NCI-H524 treated with DMSO at 0.1 percent for 48 hours (cell line): ENCODE measurements around the gene STPG4.
A peak's percentile ranks its signal among the peaks of the same experiment; 100 is the strongest.

ENCODE experiments used
- DNase-seq: peaks from one replicate; lab custom pipeline; 2025; lab: John Stamatoyannopoulos, UW

The STPG4 gene

DNA sequence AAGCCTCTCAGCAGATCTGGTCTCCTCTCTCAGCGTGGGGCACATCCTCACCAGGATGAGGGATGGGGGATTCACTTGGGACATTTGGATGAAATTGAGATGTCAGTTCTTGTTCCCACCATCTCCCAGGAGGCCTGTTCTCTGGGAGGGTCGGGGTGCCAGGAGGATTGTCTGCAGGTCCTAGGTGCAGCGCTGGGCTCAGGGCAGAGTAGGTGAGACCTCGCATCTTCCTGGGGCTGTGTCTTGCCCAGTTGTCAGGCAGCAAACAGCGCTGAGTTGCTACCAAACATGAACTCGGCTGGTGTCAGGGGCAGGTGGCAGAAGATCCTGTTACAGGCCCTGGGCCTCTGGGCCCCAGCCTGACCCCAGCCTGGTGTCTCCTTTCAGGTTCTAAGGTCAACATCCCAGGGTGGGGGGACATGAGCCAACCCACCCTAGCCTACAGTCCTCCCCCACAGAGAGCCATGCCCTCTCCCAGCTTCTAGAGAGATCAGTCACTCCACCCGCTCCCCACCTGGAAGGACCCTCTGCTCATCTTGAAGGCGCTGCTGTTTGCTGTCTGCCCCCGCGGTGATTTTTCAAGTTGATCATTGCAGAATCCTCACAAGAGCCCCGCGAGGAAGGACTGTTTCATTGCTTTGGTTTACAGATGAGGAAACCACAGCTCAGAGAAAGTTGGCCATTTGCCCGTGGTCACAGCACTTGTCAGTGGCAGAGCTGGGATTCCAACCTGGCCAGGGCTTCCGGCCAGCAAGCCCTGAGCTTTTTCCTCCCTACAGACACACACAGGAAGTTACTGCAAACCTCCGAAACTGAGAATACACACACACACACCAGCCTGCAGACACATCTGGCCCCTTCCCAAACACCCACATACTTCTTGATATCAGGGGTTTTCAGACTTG lies 83.9 kb downstream of the STPG4 start:
- no peak for DNase-seq

GRCh38 chr2:47070155-47070919 lies 84.8 kb downstream of the STPG4 start:
- no peak for DNase-seq

DNA sequence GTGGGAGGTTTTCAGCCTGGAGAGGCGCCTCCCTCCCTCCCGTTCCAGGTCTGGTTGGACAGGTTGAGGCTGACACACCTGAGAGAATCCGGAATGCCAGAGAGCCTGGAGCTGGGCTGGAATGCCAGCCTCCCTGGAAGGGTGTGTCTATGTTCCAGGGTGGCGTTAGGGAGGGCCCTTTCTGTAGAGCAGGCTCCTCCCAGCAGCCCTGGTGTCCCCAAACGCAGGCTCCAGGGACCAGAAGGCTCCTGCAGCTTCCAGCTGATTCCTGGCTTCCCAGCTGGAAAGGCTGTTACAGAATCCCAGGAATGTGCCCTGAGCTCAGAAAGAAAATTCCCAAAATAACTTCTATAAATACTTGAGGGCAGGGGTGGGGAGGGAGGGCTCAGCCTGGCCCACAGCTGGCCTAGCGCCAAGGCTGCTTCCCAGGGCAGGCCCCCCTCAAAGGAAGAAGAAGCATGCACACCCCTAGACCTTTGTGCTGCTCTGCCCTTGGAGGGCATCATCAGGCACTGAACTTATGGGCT lies 85.4 kb downstream of the STPG4 start:
- DNase-seq = no peak

DNA sequence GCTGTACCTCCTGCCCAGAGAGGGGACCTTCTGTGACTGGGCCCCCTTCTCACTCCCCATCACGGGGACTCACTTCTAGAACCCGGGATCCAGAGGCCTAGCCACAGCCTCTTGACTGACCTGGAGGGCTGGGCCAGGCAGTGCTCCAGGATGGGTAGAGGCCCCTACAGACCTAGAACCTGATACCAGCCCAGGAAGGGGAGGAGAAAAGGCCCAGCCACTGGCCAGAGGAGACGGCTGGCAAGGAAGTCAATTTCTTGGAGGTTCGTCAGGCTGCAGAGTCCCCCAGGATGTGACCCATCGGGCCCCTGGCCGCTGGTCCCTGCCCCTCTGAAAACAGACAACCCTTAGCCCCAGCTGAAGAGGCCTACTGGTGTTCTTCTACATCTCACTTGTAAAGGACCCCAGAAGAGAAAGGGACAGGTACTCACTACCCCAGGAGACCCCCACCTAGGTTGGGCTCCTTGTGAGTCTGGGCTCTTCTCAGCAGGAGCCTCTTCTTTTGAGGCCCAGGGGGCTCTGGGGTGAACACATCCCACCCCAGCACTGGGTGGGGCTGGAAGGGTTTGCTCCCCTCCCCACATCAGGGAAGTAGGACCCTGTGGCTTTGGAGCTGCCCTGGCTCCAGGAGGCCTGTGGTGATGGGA lies 86.0 kb downstream of the STPG4 start:
- no peak for DNase-seq

GRCh38 chr2:47067788-47068407 lies 87.2 kb downstream of the STPG4 start:
- DNase-seq = no peak

DNA sequence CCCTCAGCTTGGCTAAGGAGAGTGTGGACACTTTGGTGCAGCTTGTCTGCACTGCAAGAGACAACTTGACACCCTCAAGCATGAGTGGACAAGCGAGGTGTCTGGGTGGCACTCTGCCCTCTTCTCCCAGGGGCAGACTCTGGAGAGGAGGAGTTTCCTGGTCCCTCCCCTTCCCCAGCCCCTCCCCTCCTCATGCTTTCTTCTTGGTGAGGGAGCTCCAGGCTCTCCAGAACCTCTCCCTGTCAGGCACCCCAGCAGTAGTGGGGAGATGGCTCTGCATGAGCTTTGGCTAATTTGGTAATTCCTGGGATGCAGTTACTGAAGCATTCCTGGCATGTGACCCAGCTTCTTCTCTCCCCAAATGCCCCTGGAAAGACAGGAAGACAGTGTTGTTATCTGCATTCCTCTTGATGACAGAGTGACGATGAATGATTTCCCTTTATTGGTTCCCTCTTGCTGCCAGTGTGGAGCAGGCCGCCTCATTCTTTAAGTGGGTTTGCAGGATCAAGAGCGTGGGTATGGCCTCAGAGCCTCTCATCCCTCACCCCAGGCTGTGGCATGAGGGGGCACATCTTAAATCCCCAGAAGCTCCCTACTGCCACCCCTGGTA lies 89.2 kb downstream of the STPG4 start:
- DNase-seq = no peak

DNA sequence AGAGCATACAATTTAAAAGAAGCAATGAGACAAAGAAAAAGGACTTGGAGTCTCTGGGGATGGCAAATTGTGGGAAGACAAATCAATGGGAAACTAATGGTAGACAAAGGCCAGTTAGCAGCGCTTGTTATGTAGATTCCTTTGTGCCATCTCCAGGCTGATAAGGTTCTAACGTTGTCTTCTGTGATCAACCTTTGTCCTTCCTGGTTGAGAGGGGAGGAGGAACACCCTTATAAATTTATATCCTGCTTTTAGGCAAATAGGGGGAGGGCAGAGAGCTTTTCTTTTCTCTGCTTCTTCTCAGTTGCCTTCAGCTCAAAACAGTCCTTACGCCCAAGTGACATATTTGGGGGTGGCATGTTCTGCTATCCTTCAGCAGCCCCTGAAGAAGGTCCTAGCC lies 89.8 kb downstream of the STPG4 start:
- DNase-seq = no peak

- no peak for DNase-seq
Observed at GRCh38 chr2:47064106-47064505, 91.0 kb downstream of the STPG4 start.

DNA sequence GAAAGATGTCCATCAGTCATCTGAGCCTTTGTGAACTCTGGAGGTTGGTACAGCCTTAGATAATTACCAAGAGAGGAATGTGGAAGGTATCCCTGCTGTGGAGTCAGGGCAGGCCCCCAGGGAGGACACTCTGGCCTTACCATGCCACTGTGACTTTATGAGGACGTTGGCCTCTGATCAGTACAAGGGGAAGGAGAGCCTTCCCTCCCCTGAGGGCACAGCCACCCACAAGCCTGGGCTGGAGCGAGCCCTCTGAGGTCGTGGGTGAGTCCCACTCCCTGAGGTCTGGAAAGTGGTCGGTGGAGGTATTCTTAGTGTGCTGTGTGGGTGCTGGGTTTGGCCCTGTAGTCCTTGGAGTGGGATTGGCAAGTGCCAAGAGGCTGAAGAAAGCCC lies 91.6 kb downstream of the STPG4 start:
- no peak for DNase-seq

DNA sequence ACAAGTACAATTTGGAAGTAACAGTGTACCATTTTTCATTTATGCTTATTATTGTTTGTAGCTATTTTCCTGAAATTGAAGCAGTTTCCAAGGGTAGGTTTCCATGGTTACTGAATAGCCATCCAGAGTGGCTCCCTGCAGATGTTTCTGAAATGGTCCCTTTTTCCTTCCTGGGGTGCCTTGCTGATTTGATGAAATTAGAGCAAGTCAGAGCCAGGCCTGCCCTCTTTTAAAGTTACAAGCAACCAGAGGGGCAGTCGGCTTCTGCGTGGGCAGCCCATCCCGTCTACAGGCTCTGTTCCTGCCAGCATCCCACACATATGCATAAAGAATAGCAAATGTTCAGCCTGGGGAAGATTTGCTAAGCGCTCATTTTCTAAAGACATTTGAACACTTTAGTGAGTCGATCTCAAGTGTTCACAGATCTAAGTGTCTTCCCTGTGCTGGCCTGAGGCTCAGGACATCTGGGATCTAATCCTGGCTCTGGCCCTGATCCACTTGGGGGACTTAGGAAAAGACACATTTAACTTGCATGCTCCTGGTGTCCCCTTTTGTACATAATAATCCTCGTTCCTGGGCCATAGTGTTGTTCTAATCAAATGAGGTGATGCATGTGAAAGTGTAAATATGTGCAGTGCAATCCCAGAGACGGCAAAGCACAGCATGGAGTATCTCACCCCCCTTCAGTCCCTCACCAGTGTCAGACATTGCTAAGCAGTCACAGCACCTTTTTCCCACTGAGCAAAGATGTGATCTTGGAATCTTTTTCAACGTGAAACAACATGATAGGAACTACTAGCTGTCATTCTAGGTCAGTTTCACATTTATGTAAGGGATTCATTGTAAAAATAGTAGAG lies 92.2 kb downstream of the STPG4 start:
- DNase-seq = peak; percentile 30

DNA sequence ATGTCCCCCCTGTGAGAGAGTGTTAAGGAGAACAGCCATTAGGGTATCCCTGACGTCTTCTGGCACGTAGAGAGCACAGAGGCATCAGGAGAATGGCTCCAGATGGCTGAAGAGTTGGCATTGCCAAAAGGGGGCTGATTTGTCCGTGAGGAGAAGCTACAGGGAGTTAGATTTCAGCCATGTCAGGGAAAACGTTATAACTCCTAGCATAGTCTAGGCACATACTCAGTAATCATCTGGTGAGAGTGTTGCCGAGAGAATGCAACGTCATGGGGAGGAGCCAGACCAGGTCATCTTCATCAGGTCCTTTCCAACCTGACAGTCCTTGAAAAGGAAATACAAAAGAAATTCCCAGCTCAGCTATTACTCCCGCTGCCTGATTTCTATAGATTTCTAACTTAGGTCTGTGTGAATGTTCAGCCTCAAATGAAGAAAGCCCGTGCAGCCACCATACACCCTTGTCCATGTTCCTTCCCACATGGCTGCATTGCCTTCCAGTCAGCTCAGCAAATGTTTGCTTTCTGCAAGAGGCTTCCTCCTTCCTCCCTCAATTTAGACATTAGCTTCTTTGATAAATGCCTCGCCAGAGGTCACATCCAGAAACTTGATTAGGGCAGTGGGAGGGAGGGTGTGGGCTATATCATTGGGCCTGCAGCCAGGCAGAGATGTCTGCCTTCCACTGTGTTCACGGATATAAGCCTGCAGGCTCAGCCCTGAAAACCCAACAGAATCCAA lies 93.0 kb downstream of the STPG4 start:
- DNase-seq = no peak

DNA sequence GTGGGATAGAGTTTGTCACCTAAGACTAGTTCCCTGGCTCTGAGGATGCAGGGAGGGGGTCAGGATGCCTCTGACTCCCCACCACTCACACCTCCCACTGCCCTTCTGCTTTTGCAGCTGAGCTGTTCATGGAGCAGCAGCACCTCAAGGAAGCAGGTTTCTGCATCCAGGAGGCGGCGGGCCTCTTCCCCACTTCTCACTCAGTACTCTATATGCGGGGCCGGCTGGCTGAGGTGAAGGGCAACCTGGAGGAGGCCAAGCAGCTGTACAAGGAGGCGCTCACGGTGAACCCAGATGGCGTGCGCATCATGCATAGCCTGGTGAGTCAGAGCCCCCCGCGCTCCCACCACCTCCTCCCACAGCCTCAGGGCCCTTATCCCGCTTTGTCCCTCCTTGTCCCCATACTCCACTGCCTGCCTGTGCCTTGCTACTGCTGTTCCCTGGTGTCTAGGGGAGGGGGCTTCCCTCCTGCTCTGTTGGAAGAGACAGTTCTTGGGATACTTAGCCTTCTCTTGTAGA lies 94.4 kb downstream of the STPG4 start:
- DNase-seq = peak; percentile 47

GRCh38 chr2:47058003-47058931 lies 96.8 kb downstream of the STPG4 start:
- peak; percentile 83 for DNase-seq

- no peak for DNase-seq
Observed at GRCh38 chr2:47057687-47058002, 97.5 kb downstream of the STPG4 start.

GRCh38 chr2:47056868-47057686 lies 98.0 kb downstream of the STPG4 start:
- DNase-seq = no peak

GRCh38 chr2:47056374-47056773 lies 98.7 kb downstream of the STPG4 start:
- no peak for DNase-seq

DNA sequence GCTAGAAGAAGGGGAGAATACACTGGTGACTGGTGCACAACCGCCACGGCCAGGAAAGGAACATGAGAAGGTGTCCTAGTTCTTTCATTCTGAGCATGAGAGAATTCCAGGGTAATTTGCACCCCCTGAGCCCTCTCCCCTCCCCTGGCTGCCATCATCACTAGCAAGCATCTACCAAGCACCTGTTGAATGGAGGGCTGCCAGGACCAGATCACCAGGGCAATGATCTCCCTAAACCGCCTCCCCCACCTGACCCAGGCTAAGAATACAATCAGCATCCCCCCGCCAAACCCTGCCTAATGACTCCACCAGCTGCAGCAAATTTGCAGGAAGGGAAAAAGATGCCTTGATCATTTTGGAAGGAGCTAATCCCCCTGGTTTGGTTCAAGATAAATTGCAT lies 100.2 kb downstream of the STPG4 start:
- no peak for DNase-seq

DNA sequence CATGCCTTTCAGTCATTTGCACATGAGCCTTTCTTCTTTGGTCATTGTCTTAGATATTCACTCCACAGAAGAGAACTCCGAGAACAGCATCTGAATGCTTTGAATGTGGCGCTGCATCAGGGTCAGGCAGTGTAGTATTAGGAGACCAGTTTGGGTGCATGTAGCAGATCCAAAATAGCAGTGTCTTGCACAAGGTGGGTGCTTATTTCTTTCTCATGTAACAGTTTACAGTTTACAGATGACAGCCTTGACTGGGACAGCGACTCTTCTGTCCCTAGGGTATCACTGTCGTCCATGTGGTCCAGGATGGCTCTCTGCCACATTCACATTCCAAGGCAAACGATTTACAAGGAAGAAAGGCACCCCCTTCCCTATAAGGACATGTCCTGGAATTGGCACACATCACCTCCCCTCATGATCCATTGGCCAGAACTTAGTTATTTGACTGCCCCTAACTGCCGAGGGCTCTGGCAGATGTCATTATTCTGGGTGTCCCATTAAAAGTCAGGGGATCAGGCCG lies 101.0 kb downstream of the STPG4 start:
- DNase-seq = no peak
